Amniotic stem cell (primary cell): ENCODE data around the gene TC2N.
"Not testable (repeated sequence)": the region's sequence is repeated elsewhere in the genome, so short reads cannot be mapped to it uniquely, and the experiment has no call there.

Experiments
- DNase-seq: peaks from one replicate; lab custom pipeline; 2025; lab: John Stamatoyannopoulos, UW

The TC2N gene

GRCh38 chr14:91869556-91869955 lies 2.2 kb upstream of the TC2N start:
- no peak for DNase-seq

- DNase-seq: no peak
These were observed 633 bp downstream of the TC2N start for GRCh38 chr14:91866511-91867295.

GRCh38 chr14:91866061-91866460 lies 1.3 kb downstream of the TC2N start:
- DNase-seq: no peak

DNA sequence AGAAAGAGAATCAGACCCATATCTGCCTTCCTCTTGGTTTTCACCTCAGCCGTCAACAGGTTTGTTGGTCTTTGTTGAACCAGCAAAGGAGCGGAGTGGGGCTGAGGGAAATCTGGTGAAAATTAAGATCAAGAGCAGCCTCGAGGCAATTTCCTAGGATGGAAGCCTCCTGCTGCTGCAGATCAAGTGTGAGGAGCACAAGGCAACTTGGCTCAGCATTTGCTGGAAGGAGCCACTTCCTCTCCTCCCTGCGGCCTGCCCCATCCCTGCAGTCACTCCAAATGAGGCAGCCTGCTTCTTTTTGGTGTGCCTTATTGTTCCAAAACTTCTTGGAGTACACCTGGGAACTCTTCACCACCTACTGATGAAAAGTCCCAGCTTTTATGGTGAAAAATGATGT lies 4.9 kb downstream of the TC2N start:
- no peak for DNase-seq

DNA sequence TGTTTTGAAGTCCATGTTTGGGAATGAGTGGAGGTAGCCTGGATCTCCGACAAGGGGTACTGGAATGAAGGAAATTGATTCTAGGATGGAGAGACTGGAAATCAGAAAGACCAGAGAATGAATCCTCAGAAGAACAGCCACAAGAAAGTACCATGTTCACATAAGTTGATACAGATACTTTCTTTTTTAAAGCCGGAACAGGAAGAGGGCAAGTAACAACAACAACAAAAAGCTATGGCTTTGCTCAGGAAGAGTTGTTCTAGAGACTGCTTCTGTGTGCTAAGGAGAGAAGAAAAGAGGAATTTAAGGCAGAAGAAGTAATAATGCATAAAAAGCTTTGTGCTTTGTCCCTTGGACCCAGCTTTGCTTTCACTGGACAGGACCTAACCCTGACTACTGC lies 6.2 kb downstream of the TC2N start:
- DNase-seq: no peak

GRCh38 chr14:91860238-91860637 lies 7.1 kb downstream of the TC2N start:
- no peak for DNase-seq

- DNase-seq: no peak
These were observed 8.6 kb downstream of the TC2N start for GRCh38 chr14:91858536-91859275.

GRCh38 chr14:91857614-91858013 lies 9.7 kb downstream of the TC2N start:
- no peak for DNase-seq

DNA sequence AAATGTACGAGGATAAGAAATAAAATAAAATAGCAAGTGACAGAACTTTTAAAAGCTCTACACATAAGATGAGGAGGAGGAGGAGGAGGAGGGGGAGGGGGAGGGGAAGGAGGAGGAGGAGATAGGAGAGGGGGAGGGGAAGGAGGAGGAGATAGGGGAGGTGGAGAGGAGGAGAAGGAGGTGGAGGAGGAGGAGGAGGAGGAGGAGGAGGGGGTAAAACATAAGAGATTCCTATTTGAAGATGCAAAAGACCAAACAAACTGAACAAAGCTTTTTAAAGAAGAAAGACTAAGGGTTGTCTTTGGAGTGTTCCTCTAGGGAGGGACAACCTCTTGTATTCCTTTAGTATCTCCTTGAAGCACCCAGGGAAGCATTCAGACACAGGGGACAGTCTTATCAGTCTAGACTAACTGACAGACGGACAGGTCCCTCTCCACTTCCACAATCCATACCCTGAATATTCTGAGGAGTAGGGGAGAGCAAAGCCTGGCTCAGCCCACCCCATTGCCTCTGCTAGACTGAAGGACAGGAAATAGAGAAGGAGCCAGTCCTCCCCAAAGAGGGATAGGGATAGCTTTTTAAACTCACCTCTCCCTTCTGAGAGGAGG lies 12.9 kb downstream of the TC2N start:
- DNase-seq: no peak

- no peak for DNase-seq
These were observed 15.8 kb downstream of the TC2N start for GRCh38 chr14:91851563-91851962.

DNA sequence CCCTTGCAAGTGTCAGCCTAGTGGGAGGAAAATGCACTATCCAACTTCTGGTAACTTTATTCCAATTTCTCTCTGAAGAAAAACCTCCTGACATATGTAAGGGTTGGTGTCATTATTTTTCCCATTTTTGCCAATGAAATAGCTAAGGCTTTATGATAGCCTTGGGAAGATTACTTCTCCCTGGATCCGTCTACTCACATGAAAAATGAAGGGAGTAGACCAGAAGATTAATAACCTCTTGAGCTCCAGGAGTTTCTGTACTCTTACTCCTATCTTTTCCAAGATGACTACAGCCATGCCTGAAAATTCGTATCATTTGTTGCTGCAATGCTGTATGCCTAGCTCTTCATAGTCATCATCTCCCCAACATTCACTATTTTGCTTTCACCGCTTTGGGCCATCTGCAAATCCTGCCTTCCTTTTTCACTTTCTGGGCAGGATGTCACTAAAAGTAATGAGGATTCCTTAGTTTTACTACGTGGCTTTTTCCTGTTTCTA lies 18.8 kb downstream of the TC2N start:
- DNase-seq: no peak

DNA sequence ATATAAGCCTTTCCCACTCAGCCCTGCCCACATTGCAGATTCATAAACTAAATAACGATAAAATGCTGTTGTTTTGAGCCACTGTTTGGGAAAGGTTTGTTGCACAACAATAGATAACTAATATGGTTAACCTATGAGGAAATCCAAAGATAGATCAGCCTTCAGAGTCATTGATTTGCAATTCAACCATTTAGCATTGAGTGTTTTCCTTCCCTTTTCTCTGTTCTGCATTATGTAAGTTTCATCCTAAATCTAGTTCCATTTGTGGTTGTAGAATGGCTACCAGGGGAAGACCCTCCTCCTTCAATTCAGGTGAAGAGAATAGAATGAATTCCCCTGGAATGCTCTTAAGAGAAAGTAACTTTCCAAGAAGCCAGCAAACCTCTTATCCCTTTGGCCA lies 19.6 kb downstream of the TC2N start:
- no peak for DNase-seq

DNA sequence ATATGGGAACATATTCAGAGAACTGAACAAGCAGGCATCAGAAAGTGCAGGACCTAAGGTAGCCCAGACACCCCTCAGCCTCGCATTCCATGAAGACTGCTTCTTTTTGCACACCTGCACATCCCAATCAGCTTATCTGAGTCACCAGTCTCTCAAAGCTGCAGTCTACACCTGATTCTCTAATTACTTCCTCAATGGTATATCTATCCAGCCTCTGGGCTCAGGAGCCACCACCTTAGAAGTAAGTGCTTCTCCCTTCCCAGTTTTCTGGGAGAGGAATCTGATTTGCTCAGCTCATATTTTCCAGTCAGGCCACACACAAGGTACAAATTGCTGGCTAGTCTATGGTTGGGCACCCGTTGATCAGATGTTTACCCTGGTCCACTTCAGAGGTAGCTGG lies 21.7 kb downstream of the TC2N start:
- DNase-seq: no peak

- DNase-seq: not testable (repeated sequence)
These were observed 22.3 kb downstream of the TC2N start for GRCh38 chr14:91845056-91845455.

GRCh38 chr14:91844029-91844428 lies 23.3 kb downstream of the TC2N start:
- DNase-seq: no peak

GRCh38 chr14:91843437-91843836 lies 23.9 kb downstream of the TC2N start:
- no peak for DNase-seq

GRCh38 chr14:91841065-91841464 lies 26.3 kb downstream of the TC2N start:
- no peak for DNase-seq

GRCh38 chr14:91839749-91840148 lies 27.6 kb downstream of the TC2N start:
- no peak for DNase-seq

DNA sequence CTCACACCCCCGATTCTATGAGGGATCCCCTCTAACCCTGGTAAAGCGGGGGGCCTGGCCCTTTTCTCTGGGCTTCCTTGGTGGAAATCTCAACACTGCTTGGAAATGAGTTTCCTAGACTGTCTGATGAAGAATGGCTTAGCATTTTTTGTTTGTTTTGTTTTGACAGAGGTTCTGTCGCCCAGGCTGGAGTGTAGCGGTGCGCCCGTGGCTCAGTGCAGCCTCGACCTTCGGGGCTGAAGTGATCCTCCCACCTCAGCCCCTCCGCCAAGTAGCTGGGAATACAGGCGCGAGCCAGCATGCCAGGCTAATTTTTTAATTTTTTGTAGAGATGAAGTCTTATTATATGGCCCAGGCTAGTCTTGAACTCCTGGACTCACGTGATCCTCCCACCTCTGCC lies 30.3 kb downstream of the TC2N start:
- DNase-seq: no peak

DNA sequence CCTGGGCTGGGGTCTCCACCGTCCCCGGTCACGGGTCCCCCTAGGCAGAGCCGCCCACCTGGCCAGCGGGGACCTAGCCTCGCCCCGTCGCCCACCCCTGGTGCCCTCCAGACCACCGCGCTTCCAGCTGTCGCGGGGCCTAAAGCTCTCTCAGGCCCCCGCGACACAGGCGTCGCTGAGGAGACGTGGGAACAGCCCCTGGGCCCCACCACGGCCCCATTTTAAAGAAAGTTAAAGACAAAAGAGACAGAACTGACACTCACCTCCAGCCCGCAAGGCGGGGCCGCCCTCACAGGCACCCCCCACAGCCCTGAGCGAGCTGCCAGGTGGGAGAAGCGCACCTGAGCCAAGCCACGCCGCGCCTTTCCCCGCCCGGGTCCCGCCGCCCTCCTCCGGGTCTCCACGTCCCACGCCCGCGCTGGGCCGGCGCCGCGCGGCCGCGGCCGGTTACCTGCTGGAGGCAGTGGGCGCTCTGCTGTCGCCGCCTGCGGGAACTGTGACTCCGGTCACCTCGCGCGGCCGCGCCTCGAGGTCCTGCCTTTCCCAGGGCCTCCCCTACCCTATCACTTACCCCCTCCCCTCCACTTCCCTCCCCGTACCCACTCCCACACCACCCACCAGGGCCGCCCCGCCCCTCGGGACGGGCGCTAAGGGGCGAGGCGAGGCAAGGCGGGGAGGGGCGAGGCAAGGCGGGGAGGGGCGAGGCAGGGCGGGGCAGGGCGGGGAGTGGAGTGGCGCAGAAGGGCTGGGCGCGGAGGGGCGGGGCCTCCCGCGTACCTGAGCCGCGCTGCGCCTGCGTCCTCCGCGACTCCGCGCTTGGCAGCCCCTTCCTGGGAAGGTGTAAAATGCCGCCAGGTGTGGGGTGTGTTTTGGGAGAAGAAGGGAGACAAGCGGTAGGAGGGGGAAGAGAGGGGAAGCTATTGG lies 31.2 kb downstream of the TC2N start:
- DNase-seq: no peak

DNA sequence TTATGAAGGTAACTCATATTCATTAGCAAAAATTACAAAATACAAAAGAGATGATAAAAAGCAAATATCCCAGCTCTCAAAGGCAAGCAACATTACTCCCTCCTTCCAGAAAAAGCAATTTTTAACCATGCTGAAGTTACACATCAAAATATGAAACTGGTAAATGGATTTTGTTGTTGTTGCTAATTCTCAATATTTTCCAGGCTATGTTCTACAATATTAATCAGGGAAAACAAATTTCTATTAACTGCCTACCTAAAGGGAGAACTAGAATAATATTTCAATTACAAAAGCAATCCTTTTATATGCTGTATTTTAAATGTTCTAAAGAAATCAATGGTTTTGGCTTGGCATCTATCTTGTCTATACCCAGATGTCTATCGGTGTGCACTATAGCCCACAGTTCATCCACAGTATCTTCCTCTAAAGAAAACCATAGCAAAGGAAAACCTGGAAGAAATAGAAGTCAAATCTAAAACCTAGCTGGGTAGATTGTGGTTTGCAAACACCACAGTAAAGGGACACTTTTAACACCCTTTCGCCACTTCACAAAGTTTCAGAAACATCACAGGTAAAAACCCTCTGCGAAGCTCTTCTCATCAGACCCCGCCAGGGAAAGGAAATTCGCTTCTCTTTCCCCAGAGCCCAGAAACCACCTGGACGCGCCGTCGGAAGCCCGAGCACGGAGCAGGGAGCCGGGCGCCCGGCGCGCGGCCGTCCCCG lies 32.0 kb downstream of the TC2N start:
- no peak for DNase-seq
